GM19240 (cell line): ENCODE results near the gene THADA.
"Not testable (repeated sequence)": the region's sequence is repeated elsewhere in the genome, so short reads cannot be mapped to it uniquely, and the experiment has no call there.

Source experiments
- DNase-seq: peaks from one replicate; pipeline ENCODE4 v3.0.0; 2011; ENCODE audit warnings: low spot score; ENCODE audit not compliant: insufficient read length

THADA gene

DNA sequence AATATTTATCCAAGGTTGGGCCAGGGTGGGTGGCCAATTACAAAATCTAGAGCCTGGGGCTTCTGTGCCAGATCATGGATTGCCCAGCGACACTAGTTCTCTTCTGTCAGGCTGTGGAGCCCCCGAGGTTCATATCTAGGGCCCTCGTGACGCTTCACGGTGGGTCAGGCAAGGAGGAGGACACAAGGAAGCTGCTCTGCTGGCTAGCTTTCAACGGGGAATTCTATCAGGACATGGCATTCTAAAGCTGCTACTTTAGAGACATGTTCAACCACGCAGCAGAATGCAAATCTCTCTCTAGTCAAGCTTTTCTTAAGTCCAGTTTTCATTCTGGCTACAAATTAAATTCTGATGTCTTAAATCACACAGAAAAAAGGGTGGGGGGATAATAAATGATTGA is 180.2 kb downstream of the THADA start:
- DNase-seq = no peak

DNA sequence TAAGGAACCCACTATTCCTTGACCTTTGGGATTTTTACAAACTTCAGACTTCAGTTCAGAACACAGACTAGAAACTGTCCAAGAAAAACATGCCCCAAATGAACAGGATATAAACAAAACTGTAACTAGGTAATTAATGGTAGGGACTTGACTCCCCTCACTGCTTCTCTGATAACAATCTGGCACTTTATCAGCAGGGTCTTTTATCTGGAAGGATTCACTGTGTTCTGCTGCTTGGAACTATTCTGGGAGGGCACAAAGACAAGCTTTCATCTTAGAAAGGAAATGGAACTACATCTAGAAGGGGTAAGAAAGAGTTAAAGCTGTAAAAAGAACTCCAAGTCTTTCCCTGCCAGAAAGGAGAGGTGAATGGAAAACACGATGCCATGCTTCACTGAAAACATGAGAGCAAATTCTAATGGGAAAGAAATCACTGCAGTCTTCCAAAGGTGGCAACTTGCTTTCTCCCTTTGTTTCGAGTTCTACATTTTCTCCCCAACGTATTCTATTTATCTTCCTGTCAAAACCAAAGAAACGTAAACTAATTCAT is 181.2 kb downstream of the THADA start:
- no peak for DNase-seq

- DNase-seq = no peak
Measured at GRCh38 chr2:43414033-43414432, 181.8 kb downstream of the THADA start.

- no peak for DNase-seq
Measured at GRCh38 chr2:43412114-43412753, 183.6 kb downstream of the THADA start.

- no peak for DNase-seq
Measured at GRCh38 chr2:43410055-43410604, 185.7 kb downstream of the THADA start.

- no peak for DNase-seq
Measured at GRCh38 chr2:43408407-43409160, 187.3 kb downstream of the THADA start.

- no peak for DNase-seq
Measured at GRCh38 chr2:43407935-43408334, 187.9 kb downstream of the THADA start.

- DNase-seq = no peak
Measured at GRCh38 chr2:43406651-43407279, 189.1 kb downstream of the THADA start.

DNA sequence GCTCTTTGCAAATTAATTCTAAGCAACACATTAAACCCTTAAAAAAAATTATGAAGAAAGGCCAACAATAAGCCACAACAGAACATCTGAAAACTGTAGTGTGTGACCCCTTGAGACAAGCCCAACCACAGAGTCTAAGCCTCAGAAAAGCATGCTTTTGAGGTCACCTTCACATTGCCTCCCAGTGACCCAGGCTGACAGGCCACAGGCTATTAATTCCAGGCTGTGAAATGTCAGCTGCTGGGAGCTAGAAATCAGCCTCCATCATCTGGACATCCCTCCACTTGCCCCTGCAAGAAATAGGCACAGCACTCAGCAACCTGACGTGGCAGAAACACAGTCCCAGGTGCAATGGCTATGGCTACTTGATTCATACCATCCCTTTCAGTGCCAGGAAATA is 190.0 kb downstream of the THADA start:
- no peak for DNase-seq

DNA sequence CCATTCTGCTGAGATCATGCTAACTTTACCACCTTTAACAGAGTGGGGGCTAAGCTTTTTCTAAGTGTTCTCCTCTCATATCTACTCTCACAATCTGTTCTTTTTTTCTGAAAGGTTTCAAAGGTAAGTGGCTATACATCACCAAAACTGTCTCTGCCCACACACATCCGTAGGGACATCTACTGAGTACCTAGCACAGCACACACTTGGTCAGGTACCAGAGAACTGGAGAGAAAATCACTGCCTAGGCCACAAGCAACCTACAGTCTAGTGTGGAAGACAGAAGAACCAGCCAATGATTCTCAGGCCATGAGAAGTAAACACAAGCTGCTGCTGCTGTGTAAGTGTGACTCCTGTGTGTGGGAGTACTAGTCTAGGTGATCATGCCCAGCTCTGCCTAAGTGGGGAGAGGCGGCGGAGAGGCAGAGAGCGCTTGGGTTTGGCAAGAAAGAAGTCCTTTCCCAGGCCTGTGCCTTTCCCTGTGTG is 193.3 kb downstream of the THADA start:
- no peak for DNase-seq

- DNase-seq = no peak
Measured at GRCh38 chr2:43402002-43402401, 193.8 kb downstream of the THADA start.

- DNase-seq = no peak
Measured at GRCh38 chr2:43400508-43400907, 195.3 kb downstream of the THADA start.

DNA sequence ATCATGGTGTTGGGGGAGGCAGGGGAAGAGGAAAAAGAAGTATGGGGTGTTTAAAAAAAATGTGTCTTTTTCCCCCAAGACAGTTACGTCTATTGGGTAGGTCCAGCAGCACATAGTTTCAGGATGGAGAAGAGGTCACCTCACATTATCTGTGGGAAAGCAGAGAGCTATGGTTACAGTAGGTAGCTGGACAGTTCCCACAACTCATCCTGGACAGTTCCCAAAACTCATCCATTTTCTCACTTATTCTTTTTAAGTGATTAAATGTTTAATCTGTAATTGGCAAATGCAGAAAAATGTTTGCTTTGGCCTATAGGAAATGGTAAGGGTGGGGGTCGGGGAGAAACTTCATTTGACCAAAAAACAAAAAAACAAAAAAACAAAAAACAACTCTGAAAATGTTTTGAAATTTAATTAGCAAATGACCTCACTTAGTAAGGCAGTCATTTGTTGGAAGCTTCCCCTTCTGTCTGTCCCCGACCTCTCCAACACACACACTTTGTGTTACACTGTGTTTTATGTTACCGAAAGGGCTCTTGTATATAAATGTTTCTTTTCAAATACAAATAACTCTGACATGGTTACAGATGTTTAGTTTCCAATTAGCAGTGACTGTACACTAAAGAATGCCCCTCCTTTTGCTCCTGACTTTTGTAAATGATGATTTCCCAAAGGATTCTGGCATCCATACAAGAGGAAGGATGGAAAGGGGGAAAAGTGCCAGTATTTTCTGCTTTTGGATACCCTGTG is 196.1 kb downstream of the THADA start:
- DNase-seq = no peak

- no peak for DNase-seq
Measured at GRCh38 chr2:43399098-43399497, 196.7 kb downstream of the THADA start.

GRCh38 chr2:43397821-43398220 is 198.0 kb downstream of the THADA start:
- DNase-seq = no peak

DNA sequence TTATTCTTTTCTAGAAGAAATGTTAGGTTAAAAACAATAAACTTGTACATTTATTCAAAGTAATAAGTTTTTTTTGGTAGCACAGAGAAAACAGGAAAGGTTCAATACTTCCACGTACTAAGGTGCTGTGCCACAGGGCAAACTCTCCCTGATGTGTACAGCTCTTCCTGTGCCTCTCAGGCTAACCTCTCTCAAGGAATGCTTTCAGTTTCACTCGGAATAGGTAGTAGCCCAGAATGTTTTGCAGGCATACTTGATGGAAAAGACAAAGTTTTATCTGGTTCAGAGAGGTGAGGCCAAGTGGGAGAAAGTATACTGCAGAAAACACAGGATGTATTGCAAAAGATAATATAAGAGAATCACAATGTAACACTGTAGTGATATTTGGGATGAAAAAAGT is 198.4 kb downstream of the THADA start:
- DNase-seq = no peak

DNA sequence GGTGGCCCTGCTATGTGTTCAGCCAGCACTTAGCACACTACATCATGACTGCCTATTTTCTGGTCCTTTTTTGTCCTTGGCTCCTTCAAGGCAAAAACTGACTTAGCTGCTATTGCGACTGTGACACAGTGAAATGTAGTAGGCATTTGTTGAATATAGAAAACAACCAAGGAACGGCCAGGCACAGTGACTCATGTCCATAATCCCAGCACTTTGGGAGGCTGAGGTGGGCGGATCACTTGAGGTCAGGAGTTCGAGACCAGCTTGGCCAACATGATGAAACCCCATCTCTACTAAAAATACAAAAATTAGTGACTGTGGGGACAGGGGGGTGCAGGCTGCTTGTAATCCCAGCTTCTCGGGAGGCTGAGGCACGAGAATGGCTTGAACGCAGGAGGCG is 199.5 kb downstream of the THADA start:
- not testable (repeated sequence) for DNase-seq

DNA sequence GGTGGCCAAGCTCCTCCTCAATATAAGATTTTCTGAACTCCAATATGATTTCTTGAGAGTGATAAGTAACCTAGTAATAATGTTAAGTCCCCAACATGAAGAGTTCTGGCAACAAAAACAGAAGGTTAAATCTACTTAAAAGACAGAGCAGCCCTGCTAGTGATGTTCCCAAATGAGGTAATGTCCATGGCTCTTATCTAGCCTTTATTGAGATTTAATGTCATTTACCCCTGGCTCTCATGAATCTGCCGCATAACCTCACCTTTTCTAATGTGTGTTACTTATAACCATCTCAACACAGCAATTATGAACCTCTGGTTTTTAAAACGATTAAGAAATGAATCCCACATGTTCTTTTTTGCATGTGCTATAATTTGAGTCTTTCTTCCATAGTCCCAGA is 201.9 kb downstream of the THADA start:
- DNase-seq = no peak

GRCh38 chr2:43391878-43392215 is 204.0 kb downstream of the THADA start:
- no peak for DNase-seq

GRCh38 chr2:43391201-43391877 is 204.5 kb downstream of the THADA start:
- DNase-seq = no peak
